ENCODE measurements around the gene TARBP2. TPM values are rescaled to one million over a fixed set of nuclear protein-coding genes. Genes with fewer than 3 reads are reported as not detected.
"Not testable (repeated sequence)": the region's sequence is repeated elsewhere in the genome, so short reads cannot be mapped to it uniquely, and the experiment has no call there.

The TARBP2 gene
- polyA plus RNA-seq, 1 donor = 48.4 TPM

DNA sequence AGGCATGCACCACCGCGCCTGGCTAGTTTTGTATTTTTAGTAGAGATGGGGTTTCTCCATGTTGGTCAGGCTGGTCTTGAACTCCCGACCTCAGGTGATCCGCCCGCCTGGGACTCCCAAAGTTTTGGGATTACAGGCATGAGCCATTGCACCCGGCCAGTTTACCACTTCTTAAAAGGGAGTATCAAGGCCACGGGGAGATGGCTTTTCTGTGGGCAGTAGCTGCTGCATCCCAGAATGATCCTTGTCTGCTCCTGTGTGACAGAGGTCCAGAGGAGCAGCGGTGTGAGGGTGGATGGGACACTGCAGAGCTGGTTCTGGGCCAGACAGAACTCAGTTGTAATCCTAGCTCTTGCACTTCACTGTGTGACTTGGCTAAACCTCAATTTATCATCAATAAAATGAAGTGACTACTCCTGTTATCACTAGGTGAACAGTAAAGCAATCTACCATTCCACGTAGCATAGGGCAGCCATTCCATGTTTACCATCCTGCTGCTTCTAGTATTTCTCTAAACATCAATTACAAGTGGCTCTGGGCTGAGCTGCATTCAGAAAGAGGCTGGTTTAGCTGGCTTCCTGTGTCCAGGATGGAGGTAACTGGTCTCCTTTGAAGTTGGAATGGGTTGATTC, 9.2 kb downstream of the TARBP2 start:
- no peak for DNase-seq

DNA sequence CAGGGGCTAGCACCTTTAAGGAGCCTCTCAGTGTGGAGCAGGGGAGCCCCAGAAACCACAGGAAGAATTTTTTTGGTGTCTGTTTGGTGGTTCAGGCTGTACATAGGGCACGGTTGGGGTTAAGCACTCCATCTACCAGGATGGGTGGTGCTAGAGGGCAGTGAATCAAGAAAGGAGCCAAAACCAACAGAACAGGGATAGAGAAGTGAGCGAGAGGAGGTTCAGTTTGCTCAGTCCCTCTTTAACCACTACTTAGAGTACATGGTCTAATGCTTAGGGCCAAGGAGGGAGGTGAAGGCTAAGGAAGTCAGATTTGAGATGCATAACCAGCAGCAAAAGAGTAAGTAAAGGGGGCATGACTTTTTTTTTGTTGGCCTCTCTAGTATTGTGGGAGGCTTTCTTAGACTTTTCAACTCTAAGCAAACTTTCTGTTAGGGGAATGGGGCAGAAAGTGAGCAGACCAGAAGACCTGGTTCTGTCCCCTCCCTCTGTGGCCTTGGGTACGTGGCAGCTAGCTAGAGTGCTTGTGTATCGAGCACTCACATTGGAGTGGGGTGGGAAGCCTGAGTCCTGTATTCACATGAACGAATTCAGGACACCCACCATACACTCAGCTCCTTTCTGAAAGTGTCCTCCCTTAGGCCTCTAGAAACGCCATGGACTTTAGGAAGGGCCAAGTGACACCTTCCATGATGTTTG, 12.8 kb downstream of the TARBP2 start:
- no peak for DNase-seq

- DNase-seq = no peak
These were observed 13.7 kb downstream of the TARBP2 start for GRCh38 chr12:53514628-53515290.

DNA sequence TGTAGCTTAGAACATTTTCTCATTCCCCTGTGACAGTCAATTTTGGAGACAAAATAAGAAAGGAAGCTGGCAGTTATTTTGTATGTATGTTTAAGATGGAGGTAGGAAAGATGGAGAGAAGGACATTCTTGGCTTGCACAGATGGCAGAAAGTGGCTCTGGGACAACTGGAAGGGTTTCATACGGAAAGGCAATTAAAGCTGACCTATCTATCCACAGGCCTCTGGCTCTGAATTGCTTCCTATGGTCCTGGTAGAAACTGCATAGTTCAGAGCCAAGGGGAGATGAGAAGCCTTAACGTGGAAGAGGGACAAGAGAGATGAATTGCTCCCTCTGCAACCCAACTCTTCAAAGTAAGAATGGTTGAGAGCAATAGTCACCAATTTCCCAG, 14.2 kb downstream of the TARBP2 start:
- DNase-seq = no peak

- DNase-seq = no peak
These were observed 15.8 kb downstream of the TARBP2 start for GRCh38 chr12:53516758-53517455.

- no peak for DNase-seq
These were observed 17.3 kb downstream of the TARBP2 start for GRCh38 chr12:53518381-53518780.

DNA sequence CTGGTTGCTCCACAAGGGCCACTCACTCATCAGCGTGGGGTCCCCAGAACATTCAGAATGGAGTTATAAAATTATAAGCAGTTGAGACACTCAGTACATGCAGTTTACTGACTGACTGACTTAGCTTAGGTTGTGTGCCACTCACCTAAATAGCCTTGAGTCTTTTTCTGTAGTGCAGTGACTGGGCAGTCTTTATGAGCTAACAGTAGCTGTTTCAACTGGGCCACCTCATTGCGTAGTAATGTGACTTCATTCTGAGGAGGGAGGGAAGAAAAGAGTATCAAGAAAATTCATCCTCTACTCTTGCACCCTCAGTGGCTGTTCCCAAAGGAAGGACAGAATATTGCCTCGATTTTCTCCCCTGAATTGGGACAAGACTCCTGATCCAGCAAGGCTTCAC, 22.0 kb downstream of the TARBP2 start:
- no peak for DNase-seq

GRCh38 chr12:53524476-53524875, 23.4 kb downstream of the TARBP2 start:
- DNase-seq = no peak

DNA sequence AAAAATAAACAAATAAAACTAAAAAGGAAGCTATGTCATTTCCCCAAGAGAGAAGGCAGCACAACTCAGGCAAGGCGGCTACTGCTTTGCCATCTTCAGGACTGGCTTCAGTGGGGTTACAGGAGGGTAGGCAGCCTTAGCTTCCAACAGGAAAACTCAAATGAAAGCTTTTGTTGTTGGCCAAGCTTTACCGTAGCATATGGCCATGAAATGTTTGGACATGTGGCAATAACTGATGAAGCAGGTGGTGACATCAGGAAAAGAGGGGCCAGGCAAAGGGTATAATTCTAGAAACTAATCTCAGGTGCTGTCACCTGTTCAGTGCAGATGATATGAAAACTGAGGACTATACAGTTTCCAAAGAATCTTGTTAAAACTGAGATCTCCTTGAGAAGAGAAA, 29.0 kb downstream of the TARBP2 start:
- no peak for DNase-seq

DNA sequence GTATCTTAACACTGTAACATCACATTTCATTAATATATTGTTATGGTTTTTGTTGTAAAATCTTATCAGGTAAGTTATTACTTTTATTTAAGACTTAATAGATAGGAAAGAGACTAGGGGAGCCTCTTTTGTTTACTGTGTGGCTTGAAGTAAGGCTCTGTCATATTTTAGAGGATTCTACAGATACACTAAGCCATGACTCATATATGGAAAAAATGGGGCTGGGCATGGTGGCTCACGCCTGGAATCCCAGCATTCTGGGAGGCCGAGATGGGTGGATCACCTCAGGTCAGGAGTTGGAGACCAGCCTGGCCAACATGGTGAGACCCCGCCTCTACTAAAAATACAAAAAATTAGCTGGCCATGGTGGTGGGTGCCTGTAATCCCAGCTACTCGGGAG, 29.8 kb downstream of the TARBP2 start:
- DNase-seq = no peak

DNA sequence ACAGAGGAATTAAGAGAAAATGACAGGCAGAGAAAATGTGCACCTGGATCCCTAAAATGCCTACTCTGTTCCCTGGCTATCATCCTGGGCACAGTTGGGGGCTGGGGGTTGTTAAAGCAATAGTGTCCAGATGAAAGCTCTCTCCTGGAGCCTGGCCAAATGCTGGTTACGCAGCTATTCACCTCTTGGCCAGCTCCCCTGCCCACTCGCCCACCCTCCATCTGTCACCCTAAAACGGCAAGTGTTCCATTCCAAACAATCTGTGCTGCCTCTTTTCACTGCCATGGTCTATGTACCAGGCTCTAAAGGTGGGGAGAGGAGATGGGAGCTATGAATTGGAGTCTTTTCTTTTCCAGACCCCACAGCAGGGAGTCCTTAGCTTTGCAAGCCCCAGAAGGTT, 30.9 kb downstream of the TARBP2 start:
- DNase-seq = no peak

DNA sequence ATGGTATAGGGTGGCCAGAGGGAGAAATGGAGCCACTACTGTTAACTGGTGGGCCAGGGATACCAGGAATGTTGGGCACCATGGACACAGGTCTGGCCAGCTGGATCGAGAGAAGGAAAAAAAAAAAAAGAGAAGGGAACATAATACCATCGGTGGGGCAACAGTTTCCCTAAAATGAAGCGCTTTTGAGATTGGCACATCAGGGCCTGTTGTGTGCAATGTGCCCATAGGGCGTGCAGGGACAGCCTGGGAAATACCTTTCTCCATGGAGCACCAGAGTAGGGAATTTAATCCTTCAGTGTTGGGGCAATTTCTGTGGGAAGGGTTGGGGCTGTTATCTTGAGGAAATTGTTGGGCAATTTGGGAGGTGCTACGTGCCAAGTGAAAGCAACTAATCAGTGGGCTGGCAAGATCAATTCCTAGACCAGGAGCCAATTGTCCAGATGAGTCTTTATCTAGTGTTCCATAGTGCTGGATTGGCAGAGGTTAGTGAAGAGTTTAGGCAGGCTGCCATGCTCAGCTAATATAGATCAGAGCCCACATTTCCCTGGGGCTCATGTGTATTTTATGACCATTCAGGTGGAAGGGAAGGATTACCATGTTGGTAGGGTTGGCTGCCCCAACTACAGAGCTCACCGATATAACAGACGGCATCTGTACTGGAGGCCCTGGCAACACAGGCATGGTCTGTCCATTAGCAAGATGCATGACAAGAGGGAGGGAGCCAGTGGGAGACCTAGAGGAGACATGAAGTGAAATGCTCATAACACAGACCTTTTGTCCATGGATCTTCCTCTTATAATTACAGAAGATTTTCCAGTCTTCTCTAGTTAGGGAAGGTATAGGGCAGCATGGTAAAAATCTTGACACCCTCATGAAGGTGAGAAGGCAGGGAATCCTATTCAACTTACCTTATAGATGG, 31.7 kb downstream of the TARBP2 start:
- DNase-seq = no peak

- no peak for DNase-seq
These were observed 32.4 kb downstream of the TARBP2 start for GRCh38 chr12:53533471-53533870.

GRCh38 chr12:53536962-53537361, 35.9 kb downstream of the TARBP2 start:
- DNase-seq = no peak

- DNase-seq = no peak
These were observed 37.2 kb downstream of the TARBP2 start for GRCh38 chr12:53538209-53538689.

DNA sequence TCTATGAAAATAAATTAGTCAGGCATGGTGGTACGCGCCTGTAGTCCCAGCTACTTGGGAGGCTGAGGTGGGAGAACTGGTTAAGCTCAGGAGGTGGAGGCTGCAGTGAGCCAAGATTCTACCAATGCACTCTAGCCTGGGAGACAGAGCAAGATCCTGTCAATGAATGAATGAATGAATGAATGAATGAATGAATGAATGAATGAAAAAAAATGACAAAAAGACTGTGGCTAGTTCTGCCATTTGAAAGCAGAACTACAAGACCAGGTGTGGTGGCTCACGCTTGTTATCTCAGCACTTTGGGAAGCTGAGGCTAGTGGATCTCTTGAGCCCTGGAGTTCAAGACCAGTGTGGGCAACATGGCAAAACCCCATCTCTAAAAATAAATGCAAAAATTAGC, 38.4 kb downstream of the TARBP2 start:
- DNase-seq = no peak

DNA sequence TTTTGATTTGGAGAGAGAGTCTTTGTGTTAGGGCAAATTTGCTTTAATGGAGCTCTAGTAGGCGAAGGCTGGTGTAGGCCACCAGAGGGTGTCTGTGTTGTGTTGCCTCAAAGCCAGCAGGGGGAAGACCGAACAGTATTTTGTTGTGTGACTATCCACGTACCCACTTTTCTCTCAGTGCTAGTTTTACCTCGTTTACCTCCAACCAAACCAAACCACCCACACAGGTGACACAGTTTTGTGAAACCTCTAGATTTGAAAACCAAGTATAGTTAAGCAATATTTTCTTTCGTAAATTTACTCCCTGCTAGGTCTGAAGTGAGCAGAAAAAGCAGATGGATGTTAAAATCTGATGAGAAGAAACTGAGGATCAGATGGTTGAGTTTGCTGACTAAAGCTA, 42.5 kb downstream of the TARBP2 start:
- DNase-seq = peak; percentile 55

- DNase-seq = not testable (repeated sequence)
These were observed 47.3 kb downstream of the TARBP2 start for GRCh38 chr12:53548354-53548753.

DNA sequence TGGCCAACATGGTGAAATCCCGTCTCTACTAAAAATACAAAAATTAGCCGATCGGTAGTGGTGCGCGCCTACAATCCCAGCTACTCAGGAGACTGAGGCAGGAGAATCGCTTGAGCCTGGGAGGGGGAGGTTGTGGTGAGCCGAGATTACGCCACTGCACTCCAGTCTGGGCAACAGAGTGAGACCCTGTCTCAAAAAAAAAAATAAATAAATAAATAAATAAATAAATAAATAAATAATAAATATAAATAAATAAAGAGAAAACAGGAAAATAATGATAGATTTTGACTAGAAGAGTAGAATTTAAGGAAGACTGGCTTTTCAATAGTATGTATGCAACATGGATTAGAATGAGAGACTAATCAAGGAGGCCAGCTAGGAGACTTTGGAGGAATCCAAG, 49.0 kb downstream of the TARBP2 start:
- DNase-seq = not testable (repeated sequence)

GRCh38 chr12:53550595-53550994, 49.5 kb downstream of the TARBP2 start:
- no peak for DNase-seq

DNA sequence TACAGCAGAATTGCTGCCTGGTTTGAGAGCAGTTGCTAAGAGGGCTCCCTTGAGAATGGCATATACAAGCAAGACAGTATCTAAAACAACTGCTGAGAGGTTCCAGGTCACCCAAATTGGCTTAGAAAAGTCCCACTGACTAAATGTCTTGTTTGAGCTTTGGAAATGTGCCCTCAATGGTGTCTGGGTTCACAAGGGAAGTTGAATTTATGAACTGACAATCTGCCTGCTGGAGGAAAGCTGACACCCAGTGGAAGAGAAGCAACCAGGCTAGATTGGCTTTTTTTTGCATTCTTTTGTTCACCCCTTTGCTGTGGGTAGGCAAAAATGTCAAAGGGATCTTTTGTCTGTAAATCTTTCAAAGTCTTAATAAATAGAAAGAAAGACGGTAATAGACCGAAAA, 50.8 kb downstream of the TARBP2 start:
- DNase-seq = no peak
